ENCODE data around the gene MBD4. TPM values are rescaled to one million over a fixed set of nuclear protein-coding genes. Genes with fewer than 3 reads are reported as not detected.
"Not testable (repeated sequence)": the region's sequence is repeated elsewhere in the genome, so short reads cannot be mapped to it uniquely, and the experiment has no call there.

MBD4 gene
- 10 to 100 TPM in 11 of 12 donors, not detected in 1; 20.8 to 41.2 (median 30.6) TPM for polyA plus RNA-seq (ENCODE audit: insufficient read length in 12 of 12)
- long read RNA-seq, donor 1, partial matches to known transcripts, result 6 of 7 reads
- long read RNA-seq, donor 1, other reads (novel, unspliced or antisense), result 0 of 7 reads
- long read RNA-seq, donor 2, partial matches to known transcripts, result 0 of 3 reads
- long read RNA-seq, donor 2, other reads (novel, unspliced or antisense), result 0 of 3 reads
- long read RNA-seq, donor 3, partial matches to known transcripts, result 0 of 4 reads
- long read RNA-seq, donor 3, other reads (novel, unspliced or antisense), result 0 of 4 reads
- long read RNA-seq, donor 4, partial matches to known transcripts, result 0 of 4 reads
- long read RNA-seq, donor 4, other reads (novel, unspliced or antisense), result 0 of 4 reads
- long read RNA-seq, donor 5, transcript MBD4-201 (8 exons, 2,470 nt), result minor isoform, 5 of 26 reads
- long read RNA-seq, donor 5, transcript MBD4-203 (8 exons, 2,478 nt), result major isoform, 10 of 26 reads
- long read RNA-seq, donor 5, partial matches to known transcripts, result 10 of 26 reads
- long read RNA-seq, donor 5, other reads (novel, unspliced or antisense), result 0 of 26 reads
- long read RNA-seq, donor 6, partial matches to known transcripts, result 5 of 8 reads
- long read RNA-seq, donor 6, other reads (novel, unspliced or antisense), result 0 of 8 reads
- long read RNA-seq, donor 7, partial matches to known transcripts, result 6 of 8 reads
- long read RNA-seq, donor 7, other reads (novel, unspliced or antisense), result 0 of 8 reads
- long read RNA-seq, donor 8, partial matches to known transcripts, result 30 of 33 reads
- long read RNA-seq, donor 8, other reads (novel, unspliced or antisense), result 0 of 33 reads
- long read RNA-seq, donor 9, partial matches to known transcripts, result 0 of 1 reads
- long read RNA-seq, donor 9, other reads (novel, unspliced or antisense), result 0 of 1 reads
- long read RNA-seq, donor 10, partial matches to known transcripts, result 0 of 4 reads
- long read RNA-seq, donor 10, other reads (novel, unspliced or antisense), result 0 of 4 reads
- long read RNA-seq, donor 11, partial matches to known transcripts, result 5 of 9 reads
- long read RNA-seq, donor 11, other reads (novel, unspliced or antisense), result 0 of 9 reads

- DNase-seq, result peak; percentile 97
These were observed at the start of gene MBD4, which contains the start of gene IFT122 for GRCh38 chr3:129439817-129440617. MBD4 (minus strand) TSS chr3:129439948; CDS start chr3:129439833, 115 bp downstream. IFT122 (plus strand) TSS chr3:129440224; CDS start chr3:129440331, 107 bp downstream.

DNA sequence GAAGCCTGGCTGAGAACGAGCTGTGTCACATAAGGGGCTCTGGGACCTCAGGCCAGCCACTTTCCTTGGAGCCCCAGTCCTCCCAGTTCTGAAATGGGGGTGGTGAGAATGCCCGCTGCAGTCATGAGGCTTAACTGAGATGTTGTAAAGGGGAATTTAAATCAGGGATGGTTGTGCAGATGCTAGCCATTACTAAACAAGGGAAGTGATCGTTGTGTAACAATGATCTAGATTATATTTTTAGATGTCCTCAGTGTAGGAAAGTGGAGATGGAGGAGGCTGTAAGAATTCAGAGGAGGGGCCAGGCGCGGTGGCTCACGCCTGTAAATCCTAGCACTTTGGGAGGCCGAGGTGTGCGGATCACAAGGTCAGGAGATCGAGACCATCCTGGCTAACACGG lies 49.5 kb upstream of the MBD4 start:
- DNase-seq, result not testable (repeated sequence)

DNA sequence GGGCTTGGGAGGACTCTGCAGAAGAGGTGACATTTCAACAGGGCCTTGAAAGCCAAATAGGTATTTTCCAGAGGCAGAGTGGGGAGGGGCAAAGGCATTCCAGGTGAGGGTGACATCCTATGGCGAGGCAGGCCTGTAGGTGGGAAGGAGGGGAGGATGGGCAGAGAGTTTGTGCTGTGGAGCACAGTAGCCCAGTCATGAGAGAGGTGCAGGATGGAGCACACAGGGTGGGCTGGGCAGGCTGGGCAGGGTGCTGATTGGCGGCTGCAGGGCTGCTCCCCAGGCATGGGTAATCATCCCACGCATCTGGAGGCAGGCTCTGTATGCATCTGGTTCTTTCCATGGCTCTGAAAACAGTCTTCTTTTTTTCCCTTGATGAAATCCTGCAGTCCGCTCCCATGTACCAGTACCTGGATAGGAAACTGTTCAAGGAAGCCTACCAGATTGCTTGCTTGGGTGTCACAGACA lies 48.2 kb upstream of the MBD4 start:
- not testable (repeated sequence) for DNase-seq

- DNase-seq, result no peak
These were observed 47.6 kb upstream of the MBD4 start for GRCh38 chr3:129487183-129487867.

- DNase-seq, result no peak
These were observed 46.9 kb upstream of the MBD4 start for GRCh38 chr3:129486664-129487035.

DNA sequence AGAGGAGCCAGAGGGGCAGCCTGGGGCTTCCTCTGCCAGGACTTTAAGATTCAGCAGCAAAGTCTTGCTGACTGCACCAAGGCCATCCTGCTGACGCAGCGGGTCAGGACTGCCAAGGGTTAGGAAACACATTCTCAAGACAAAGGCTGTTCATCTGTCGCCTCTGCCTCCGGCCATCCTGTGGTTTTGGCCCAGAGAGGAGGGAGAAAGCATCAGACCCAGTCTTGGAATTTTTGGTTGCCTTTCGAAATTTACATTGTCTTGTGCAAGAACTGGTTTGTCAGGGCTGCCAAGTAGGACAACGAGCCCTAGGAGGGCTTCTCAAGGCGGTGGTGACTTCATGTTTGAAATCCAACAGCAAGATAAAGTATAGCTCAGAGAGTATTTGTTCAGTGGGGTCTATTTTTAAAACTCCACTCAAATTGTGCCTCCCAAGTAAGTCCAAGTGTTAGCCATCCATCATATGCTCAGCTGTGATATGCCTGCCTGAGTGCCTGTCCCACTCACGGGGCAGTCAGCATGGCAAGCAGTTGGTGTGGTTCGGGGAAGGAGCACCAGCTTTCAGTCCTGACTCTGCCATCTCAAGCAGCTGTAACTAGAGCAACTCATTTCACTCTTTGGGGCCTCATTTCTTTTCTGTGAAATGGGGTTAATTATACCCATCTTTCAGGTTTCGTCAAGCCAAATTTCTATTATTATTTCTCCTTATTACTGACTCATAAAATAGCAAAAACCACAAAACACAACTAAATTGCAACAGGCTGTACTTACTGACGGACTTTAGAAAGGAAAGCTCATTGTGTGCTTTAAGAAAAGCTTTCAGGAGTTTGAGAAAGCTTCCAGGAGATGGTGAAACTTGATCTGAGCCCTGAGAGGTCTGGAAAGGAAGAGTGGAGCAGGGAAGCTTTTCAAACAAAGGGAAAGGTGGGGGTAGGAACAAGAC lies 46.2 kb upstream of the MBD4 start:
- DNase-seq, result peak; percentile 25

DNA sequence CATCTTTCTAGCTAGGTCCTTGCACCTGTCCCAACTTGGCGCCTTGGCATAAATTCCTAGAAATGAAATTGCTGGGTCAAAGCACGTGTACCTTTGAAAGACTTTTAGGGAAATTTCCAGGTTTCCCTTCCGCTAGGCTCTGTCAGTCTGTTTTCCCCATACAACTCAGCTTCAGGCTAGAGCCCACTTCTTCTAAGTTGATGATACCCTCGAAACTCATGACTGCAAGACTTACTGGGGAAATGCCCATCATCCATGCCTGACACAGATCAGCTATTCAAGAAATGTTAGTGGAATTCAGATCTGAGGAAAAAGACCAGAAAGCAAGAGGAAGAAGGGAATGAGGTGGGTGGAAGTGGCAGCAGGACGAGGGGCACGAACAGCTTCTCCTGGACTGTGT lies 45.4 kb upstream of the MBD4 start:
- not testable (repeated sequence) for DNase-seq

DNA sequence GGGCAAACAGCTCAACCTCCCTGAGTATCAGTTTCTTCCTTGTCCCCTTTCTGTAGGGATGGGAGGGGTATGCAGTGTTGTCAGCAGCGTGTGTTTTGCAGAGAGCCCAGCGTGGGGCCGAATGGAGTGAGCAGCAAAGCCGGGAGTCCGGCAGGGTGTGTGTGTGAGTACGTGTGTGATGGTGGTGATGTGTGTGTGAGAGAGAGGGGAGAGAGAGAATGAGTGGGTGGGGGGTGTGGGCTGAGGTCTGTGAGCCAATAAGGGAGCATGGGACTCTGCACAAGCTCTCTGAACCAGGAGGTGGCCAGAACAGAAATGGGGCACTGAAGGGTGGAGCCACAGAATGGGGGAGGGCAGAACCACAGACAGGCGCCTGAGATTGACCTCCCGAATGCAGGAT lies 44.1 kb upstream of the MBD4 start:
- no peak for DNase-seq

DNA sequence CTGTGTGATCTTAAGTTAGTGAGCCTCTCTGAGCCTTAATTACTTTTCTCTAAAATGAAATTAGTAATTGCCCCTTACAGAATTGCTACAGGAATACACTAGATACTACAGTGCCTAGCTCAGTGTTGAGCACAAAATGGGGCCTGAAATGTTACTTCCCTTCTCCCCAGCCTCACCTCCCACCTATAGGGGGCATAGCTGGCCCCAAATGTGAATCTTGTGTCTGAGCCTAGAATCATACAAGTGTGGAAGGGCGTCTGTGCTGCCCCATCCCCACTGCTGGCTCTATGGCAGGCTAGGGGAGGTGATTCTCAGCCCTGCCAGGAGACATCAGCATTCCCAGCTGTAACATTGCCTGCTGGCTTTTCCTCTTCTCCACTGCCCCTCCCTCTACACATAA lies 43.0 kb upstream of the MBD4 start:
- DNase-seq, result no peak

GRCh38 chr3:129481766-129482332 lies 42.1 kb upstream of the MBD4 start:
- peak; percentile 70 for DNase-seq

- peak; percentile 51 for DNase-seq
These were observed 41.5 kb upstream of the MBD4 start for GRCh38 chr3:129481225-129481765.

DNA sequence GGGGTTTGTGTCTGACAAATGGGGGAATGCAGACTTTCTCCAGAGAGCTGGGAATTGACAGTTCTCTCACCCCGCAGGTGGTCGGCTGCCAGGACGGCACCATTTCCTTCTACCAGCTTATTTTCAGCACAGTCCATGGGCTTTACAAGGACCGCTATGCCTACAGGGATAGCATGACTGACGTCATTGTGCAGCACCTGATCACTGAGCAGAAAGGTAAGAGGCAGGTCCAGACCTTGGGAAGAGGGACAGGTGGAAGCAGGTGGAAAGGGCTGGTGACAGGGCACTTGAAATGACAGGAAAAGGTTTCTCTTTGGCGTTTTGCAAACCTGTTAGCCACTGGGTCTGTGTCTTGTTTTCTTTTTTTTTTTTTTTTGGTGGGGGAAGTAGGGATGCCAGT lies 36.8 kb upstream of the MBD4 start:
- no peak for DNase-seq

DNA sequence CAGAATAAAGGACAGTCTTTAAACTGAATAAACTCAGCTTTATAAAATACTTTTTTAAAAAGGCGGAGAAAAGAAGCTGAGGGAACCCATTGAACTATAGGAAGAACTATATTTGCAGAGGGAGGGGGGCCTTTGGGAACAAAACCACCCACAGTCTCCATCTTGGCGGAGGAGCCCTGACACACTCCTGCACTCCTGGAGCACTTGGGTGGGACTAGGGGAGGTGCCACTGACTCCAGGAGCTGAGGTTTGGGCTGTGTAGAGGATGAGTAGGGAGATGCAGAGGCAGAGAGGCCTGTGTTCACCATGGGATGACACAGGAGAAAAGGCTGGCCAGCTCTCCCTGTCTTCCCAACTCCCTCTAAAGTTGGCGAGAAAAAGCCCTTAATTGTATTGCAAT lies 36.1 kb upstream of the MBD4 start:
- DNase-seq, result no peak

DNA sequence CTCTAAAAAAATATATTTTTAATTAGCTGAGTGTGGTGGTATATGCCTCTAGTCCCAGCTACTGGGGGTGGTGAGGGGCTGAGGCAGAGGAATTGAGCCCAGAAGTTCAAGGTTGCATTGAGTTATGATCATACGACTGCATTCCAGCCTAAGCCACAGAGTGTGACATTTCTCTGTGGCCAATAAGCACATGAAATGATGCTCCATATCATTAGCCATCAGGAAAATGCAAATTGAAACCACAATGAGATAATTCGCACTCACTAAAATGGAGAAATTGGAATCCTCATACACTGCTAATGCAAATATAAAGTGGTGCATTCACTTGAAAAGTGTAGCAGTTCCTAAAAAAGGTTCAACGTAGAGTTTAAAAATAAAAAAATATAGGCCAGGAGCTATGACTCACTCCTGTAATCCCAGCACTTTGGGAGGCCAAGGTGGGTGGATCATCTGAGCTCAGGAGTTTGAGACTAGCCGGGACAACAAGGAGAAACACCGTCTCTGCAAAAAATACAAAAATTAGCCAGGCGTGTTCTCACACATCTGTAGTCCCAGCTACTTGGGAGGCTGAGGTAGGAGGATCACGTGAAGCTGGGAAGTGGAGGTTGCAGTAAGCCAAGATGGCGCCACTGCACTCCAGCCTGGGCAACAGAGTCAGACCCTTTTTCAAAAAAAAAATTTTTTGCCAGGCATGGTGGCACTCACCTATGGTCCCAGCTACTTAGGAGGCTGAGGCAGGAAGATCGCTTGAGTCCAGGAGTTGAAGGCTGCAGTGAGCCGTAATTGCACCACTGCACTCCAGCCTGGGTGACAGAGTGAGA lies 35.4 kb upstream of the MBD4 start:
- DNase-seq, result no peak

DNA sequence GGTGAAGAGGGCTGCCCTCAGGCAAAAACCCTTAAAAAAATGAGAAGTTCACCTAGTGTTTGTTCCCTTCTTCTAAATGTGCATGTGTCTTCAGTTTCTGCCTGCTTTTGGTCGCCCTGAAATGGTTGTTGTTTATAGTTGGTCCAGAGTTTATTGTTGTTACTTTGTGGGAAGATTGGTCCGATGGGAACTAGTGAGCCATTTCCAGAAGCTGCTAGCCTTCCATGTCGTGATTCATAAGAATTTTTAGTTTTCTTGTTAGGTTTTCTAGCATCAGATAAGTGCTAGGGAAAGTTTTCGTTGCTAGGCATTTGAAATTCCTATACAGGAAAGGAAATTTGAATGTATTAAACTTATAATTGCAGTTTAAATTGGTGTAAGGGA lies 34.0 kb upstream of the MBD4 start:
- no peak for DNase-seq

DNA sequence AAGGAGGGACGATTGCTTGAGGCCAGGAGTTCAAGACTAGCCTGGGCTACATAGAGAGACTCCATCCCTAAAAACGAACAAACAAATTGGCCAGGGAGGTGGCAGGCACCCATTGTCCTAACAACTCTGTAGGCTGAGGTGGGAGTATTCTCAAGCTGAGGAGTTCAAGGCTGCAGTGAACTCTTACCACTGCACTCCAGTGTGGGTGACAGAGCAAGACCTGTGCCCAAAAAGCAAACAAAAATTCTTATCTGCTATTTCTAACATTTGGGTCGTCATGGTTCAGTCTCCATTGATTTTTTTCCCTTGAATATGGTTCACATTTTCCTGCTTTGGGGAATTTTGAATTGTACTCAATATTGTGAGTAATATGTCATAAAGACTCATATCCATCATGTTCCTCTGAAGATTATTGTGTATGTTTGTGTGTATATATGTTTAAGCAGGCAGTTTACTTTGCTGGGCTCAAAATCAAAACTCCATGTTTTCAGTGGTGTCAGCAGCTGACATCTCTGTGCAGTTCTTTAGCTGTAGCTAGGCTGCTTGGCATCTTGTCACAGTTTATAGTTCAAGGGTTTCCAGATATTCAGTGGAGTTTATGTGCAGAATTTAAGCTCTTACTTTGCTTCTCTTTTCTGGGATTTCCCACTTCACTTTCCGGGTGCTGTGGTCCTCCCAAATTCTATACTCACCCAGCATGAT lies 33.5 kb upstream of the MBD4 start:
- DNase-seq, result no peak

DNA sequence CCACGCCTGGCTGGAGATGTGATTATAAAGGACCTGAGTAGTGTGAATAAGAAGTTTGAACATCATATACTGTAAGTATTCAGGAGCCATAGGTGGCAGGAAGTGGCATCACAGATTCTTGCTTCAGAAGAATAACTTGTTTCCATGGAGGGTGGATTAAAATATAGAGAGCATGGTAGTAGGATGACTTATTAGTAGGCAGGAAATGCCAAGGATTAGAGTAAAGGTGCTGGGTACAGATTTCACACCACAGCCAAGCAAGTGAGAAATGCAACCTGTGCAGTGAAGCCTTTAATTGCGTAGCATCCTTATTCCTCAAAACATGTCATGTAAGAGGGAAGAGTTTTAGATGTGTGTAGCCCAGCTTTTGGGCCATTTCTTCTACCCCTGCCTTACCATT lies 31.1 kb upstream of the MBD4 start:
- DNase-seq, result no peak
